ENCODE measurements around the gene ANGPTL2. TPM values are rescaled to one million over a fixed set of nuclear protein-coding genes. Genes with fewer than 3 reads are reported as not detected.

ANGPTL2 gene
- total RNA-seq, 1 donor, result 19.9 TPM

- TF ChIP-seq CTCF (IDR thresholded peaks at IDR 0.05; ENCODE audit: insufficient read depth, low read depth, low read length), result no peak
- no peak for DNase-seq (ENCODE audit: low read depth)
These were observed 26.2 kb downstream of the ANGPTL2 start for GRCh38 chr9:127096208-127096607.

GRCh38 chr9:127095411-127095810 lies 27.0 kb downstream of the ANGPTL2 start:
- DNase-seq (ENCODE audit: low read depth), result no peak
- no peak for TF ChIP-seq CTCF (IDR thresholded peaks at IDR 0.05; ENCODE audit: insufficient read depth, low read depth, low read length)
- H3K4me3 ChIP-seq (ENCODE audit: low read depth, low read length), result no peak overlapping the region

More at GRCh38 chr9:127096208-127096607, 26.2 kb downstream of the ANGPTL2 start:
- no peak overlapping the region for H3K4me3 ChIP-seq (ENCODE audit: low read depth, low read length)

GRCh38 chr9:127093319-127094020 lies 29.0 kb downstream of the ANGPTL2 start:
- DNase-seq (ENCODE audit: low read depth), result no peak
- TF ChIP-seq CTCF (IDR thresholded peaks at IDR 0.05; ENCODE audit: insufficient read depth, low read depth, low read length), result no peak
- H3K4me3 ChIP-seq (ENCODE audit: low read depth, low read length), result no peak overlapping the region

GRCh38 chr9:127092041-127092608 lies 30.3 kb downstream of the ANGPTL2 start:
- no peak for DNase-seq (ENCODE audit: low read depth)
- TF ChIP-seq CTCF (IDR thresholded peaks at IDR 0.05; ENCODE audit: insufficient read depth, low read depth, low read length), result no peak
- no peak overlapping the region for H3K4me3 ChIP-seq (ENCODE audit: low read depth, low read length)

- no peak for DNase-seq (ENCODE audit: low read depth)
- no peak overlapping the region for H3K4me3 ChIP-seq (ENCODE audit: low read depth, low read length)
- TF ChIP-seq CTCF (IDR thresholded peaks at IDR 0.05; ENCODE audit: insufficient read depth, low read depth, low read length), result no peak
These were observed 30.9 kb downstream of the ANGPTL2 start for GRCh38 chr9:127091526-127091925.

GRCh38 chr9:127090341-127090985 lies 32.0 kb downstream of the ANGPTL2 start:
- no peak overlapping the region for H3K4me3 ChIP-seq (ENCODE audit: low read depth, low read length)
- DNase-seq (ENCODE audit: low read depth), result no peak
- TF ChIP-seq CTCF (IDR thresholded peaks at IDR 0.05; ENCODE audit: insufficient read depth, low read depth, low read length), result no peak

Data from fibroblast of villous mesenchyme (primary cell).